Heart right ventricle (tissue), 16 donors: ENCODE measurements around the gene OR13C8. TPM values are rescaled to one million over a fixed set of nuclear protein-coding genes. Genes with fewer than 3 reads are reported as not detected.

Experiments used
- ATAC-seq, 8 donors: fragments of 200-7000 bp; cut with Tn5 transposase; one replicate each; pipeline ENCODE4 v1.9.1; 2020; ENCODE audit warnings: mild to moderate bottlenecking in 8 of 8, moderate library complexity in 8 of 8, moderate number of reproducible peaks in 1 of 8
- DNase-seq, 2 donors: peaks; one replicate each; pipeline ENCODE4 v3.0.0-alpha.2; 2020
- H3K27ac ChIP-seq, 10 donors: fragments of 200-600 bp; sonication (generic) in 2 of 10; one replicate each; pipeline versions ENCODE4 v1.5.0 to v1.8.0; 2020 to 2022; ENCODE audit warnings: mild to moderate bottlenecking in 3 of 10
- H3K27me3 ChIP-seq, 7 donors: fragments of 200-600 bp; one replicate each; pipeline ENCODE4 v1.8.0; 2021 to 2022; ENCODE audit warnings: mild to moderate bottlenecking in 2 of 7
- H3K36me3 ChIP-seq, 9 donors: fragments of 200-600 bp; sonication (generic) in 1 of 9; one replicate each; pipeline versions ENCODE4 v1.5.0 to v1.8.0; 2020 to 2022; ENCODE audit warnings: mild to moderate bottlenecking in 2 of 9
- H3K4me1 ChIP-seq, 9 donors: fragments of 200-600 bp; sonication (generic) in 1 of 9; one replicate each; pipeline versions ENCODE4 v1.5.0 to v1.8.0; 2020 to 2022; ENCODE audit warnings: mild to moderate bottlenecking in 4 of 9
- H3K4me3 ChIP-seq, 10 donors: fragments of 200-600 bp; sonication (generic) in 2 of 10; one replicate each; pipeline versions ENCODE4 v1.5.0 to v1.8.0; 2020 to 2022; ENCODE audit warnings: mild to moderate bottlenecking in 7 of 10, moderate library complexity in 2 of 10
- H3K9me3 ChIP-seq, 11 donors: fragments of 200-600 bp in 10 of 11; sonication (generic) in 2 of 11; one replicate each; pipeline versions ENCODE4 v1.5.0 to v1.8.0; 2013 to 2022; ENCODE audit warnings: mild to moderate bottlenecking in 2 of 11, control low read depth in 1 of 11, moderate library complexity in 1 of 11
- WGBS, 2 donors: extraction: QIAGEN DNeasy Blood & Tissue Kit; methylation state at CpG; one replicate each; pipeline ENCODE4 v1.1.7; 2013; ENCODE audit warnings: inconsistent platforms in 1 of 2; 5-methylcytosine and 5-hydroxymethylcytosine counted together
- intact Hi-C, 10 donors: fragments of 100-400 bp; cut with DNase I; formaldehyde crosslinking; loops; one replicate each; pipeline versions ENCODE4 v1.11.1 to v1.14.2; 2022
- polyA plus RNA-seq, 2 donors: library from polyadenylated mRNA; stranded (reverse); fragments of 200-250 nt; gene quantifications; one replicate each; pipeline ENCODE4 v1.2.3, GENCODE V29; 2013
- total RNA-seq, 10 donors: library from RNA; stranded (reverse); fragmentation: NEBNext Ultra II Directional in 3 of 10; extraction: Animal tissue kit (Norgen Biotek cat#: 25700) in 3 of 10; gene quantifications; one replicate each; pipeline versions ENCODE4 v1.2.1 to v1.2.4, GENCODE V29; 2021 to 2023
- TF ChIP-seq, protein P1 (sequence below), 9 donors: fragments of 200-600 bp; sonication (generic) in 2 of 9; IDR thresholded peaks; one replicate each; pipeline versions ENCODE4 v1.5.0 to v1.8.0; 2021 to 2022; ENCODE audit warnings: antibody characterized with exemption in 9 of 9, mild to moderate bottlenecking in 5 of 9, moderate library complexity in 1 of 9
- donor health status: Arrhythmogenic right ventricular cardiomyopathy.
- donor health status: ischemic (EF 13 %, LVEDD 7.1; RV severe dilation, severe dysfunction).
- donor health status: healthy with polysubstance abuse.
- donor health status: DM: no; HTN: yes; CAD: no.
- donor health status: DM: no; HTN: no; CAD: no.
- donor health status: ischemic (EF 25% LVEDD 6.9; RV normal size, moderate dysfunction).
- donor health status: ischemic (EF 25% LVEDD 5.7; RV mildly dilated, moderate dysfunction).
- donor health status: healthy.
- donor health status: DM: yes; HTN: yes; CAD: no.
- donor health status: Ischemic cardiomyopathy.
- donor health status: ischemic (EF 35%, LVEDD 5.7; RV mildly dilated, moderate dysfunction).
- donor health status: nonischemic (EF 11% LVEDD 7.7; RV severe dilation, severe dysfunction).
- donor health status: DM: yes; HTN: yes; CAD: no.
- donor health status: PGD.
- donor health status: ischemic (EF 29% LVEDD 5.4; RV normal size, mild dysfunction).
- donor health status: nonischemic (EF 23%, LVEDD 6.1; RV moderate dilation, normal function).

OR13C8 gene
- total and polyA plus RNA-seq, 12 donors, result not detected

GRCh38 chr9:104617418-104617817 lies 48.5 kb downstream of the OR13C8 start:
- TF ChIP-seq, protein P1, sequence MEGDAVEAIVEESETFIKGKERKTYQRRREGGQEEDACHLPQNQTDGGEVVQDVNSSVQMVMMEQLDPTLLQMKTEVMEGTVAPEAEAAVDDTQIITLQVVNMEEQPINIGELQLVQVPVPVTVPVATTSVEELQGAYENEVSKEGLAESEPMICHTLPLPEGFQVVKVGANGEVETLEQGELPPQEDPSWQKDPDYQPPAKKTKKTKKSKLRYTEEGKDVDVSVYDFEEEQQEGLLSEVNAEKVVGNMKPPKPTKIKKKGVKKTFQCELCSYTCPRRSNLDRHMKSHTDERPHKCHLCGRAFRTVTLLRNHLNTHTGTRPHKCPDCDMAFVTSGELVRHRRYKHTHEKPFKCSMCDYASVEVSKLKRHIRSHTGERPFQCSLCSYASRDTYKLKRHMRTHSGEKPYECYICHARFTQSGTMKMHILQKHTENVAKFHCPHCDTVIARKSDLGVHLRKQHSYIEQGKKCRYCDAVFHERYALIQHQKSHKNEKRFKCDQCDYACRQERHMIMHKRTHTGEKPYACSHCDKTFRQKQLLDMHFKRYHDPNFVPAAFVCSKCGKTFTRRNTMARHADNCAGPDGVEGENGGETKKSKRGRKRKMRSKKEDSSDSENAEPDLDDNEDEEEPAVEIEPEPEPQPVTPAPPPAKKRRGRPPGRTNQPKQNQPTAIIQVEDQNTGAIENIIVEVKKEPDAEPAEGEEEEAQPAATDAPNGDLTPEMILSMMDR (IDR thresholded peaks at IDR 0.05), result no peak
- intact Hi-C loops, result no loop called here
- no peak for ATAC-seq
- no peaks in the 10 kb centered on the region for H3K4me1 ChIP-seq
- peaks cover 0 to 5% (median 0%) of the 10 kb centered on the region in 11 donors for H3K9me3 ChIP-seq
- no peak overlapping the region for H3K27ac ChIP-seq
- DNase-seq, result no peak
- no peak overlapping the region for H3K4me3 ChIP-seq
- H3K36me3 ChIP-seq, result no peaks in the 10 kb centered on the region
- H3K27me3 ChIP-seq, result no peaks in the 10 kb centered on the region

DNA sequence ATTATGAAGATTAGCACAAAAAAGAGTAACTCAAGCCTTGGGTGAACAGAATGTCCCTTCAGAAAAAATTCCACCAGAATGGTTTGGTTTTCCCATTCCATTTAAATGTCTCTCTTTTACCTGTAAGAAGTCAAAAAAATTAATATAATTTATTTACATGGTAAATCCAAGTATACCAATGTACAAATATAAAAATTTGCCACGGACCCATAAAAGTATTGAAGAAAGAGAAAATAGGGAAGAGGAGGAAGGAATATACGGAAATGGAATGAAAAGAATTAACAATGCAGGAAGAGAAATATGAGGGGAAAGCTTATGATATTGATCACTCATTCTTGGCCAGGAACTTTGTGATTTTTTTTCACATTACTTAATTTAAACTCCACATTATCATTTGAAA lies 49.1 kb downstream of the OR13C8 start, which contains the start of gene OR13C9:
TSS of gene OR13C9 (minus strand) at position 101 of the 400 bp plus-strand sequence. CDS start at position 101, 0 bp downstream.
- Histone ChIP-seq H3K9me3 (peaks cover 0 to 5% (median 0%) of the 10 kb centered on the region in 11 donors), H3K27me3 (no peaks in the 10 kb centered on the region), H3K4me3 (no peak within 1 kb of the TSS), H3K4me1 (no peaks in the 10 kb centered on the region), H3K27ac (no peak within 1 kb of the TSS), H3K36me3 (no peaks in the 10 kb centered on the region)
- intact Hi-C loops, result no loop called here
- ATAC-seq, result no peak
- TF ChIP-seq, protein P1 (IDR thresholded peaks at IDR 0.05), result no peak
- 59 to 83% methylated on average over 2 of the region's 2 CpGs for WGBS, 2 donors
- DNase-seq, result no peak

Other genes with a start within 250 kb of the OR13C8 start
- not detected for gene OR13F1, start 64.9 kb upstream of the OR13C8 start, total RNA-seq
- not detected for gene OR13F1, start 64.9 kb upstream of the OR13C8 start, polyA plus RNA-seq
- gene OR13C4, start 42.0 kb upstream of the OR13C8 start, total RNA-seq, result not detected
- not detected for gene OR13C4, start 42.0 kb upstream of the OR13C8 start, polyA plus RNA-seq
- not detected for gene OR13C3, start 32.3 kb upstream of the OR13C8 start, total RNA-seq
- gene OR13C3, start 32.3 kb upstream of the OR13C8 start, polyA plus RNA-seq, result not detected
- gene OR13C5, start 30.2 kb downstream of the OR13C8 start, total RNA-seq, result not detected
- not detected for gene OR13C5, start 30.2 kb downstream of the OR13C8 start, polyA plus RNA-seq
- gene OR13C2, start 36.5 kb downstream of the OR13C8 start, total RNA-seq, result not detected
- gene OR13C2, start 36.5 kb downstream of the OR13C8 start, polyA plus RNA-seq, result not detected
- gene OR13C9, start 49.0 kb downstream of the OR13C8 start, total RNA-seq, result not detected
- gene OR13C9, start 49.0 kb downstream of the OR13C8 start, polyA plus RNA-seq, result not detected
- not detected for gene OR13D1, start 125.3 kb downstream of the OR13C8 start, total RNA-seq
- not detected for gene OR13D1, start 125.3 kb downstream of the OR13C8 start, polyA plus RNA-seq
- 10 to 100 TPM; 19.9 to 34.9 (median 24.3) TPM for gene NIPSNAP3A, start 178.5 kb downstream of the OR13C8 start, total RNA-seq
- 10 to 100 TPM; 10.2 to 28.6 TPM for gene NIPSNAP3A, start 178.5 kb downstream of the OR13C8 start, polyA plus RNA-seq
- gene NIPSNAP3B, start 195.0 kb downstream of the OR13C8 start, total RNA-seq, result 10 to 100 TPM; 25.0 to 38.6 (median 32.0) TPM
- 10 to 100 TPM in 1 of 2 donors, 1 to 10 TPM in 1; 6.9 to 12.1 TPM for gene NIPSNAP3B, start 195.0 kb downstream of the OR13C8 start, polyA plus RNA-seq